HG03469 (cell line): ENCODE results near the gene IGFLR1.
"Not testable (repeated sequence)": the region's sequence is repeated elsewhere in the genome, so short reads cannot be mapped to it uniquely, and the experiment has no call there.

Source experiments
- ATAC-seq: cut with Tn5 transposase; IDR thresholded peaks from one replicate; pipeline ENCODE4 v1.9.1; 2021; ENCODE audit warnings: mild to moderate bottlenecking, moderate library complexity, moderate number of reproducible peaks; ENCODE audit not compliant: unreplicated experiment

Gene IGFLR1

GRCh38 chr19:35712567-35713505 lies 29.4 kb downstream of the IGFLR1 start:
- no peak for ATAC-seq

- ATAC-seq = peak; percentile 24
These were observed 31.2 kb downstream of the IGFLR1 start for GRCh38 chr19:35710784-35711723.

GRCh38 chr19:35708391-35708790 lies 33.9 kb downstream of the IGFLR1 start:
- ATAC-seq = no peak

- ATAC-seq = no peak
These were observed 38.0 kb downstream of the IGFLR1 start, which contains the start of gene ZBTB32 for GRCh38 chr19:35704218-35704617. Gene ZBTB32, plus strand, starts transcription at chr19:35704558. Its CDS starts 10,069 bp downstream, at chr19:35714627.

- no peak for ATAC-seq
These were observed 38.9 kb downstream of the IGFLR1 start for GRCh38 chr19:35703343-35703742.

- ATAC-seq = peak; percentile 90
These were observed 39.8 kb downstream of the IGFLR1 start for GRCh38 chr19:35702223-35703012.

- no peak for ATAC-seq
These were observed 45.4 kb downstream of the IGFLR1 start for GRCh38 chr19:35696835-35697234.

GRCh38 chr19:35695895-35696422 lies 46.3 kb downstream of the IGFLR1 start:
- no peak for ATAC-seq

- no peak for ATAC-seq
These were observed 48.2 kb downstream of the IGFLR1 start for GRCh38 chr19:35693835-35694599.

GRCh38 chr19:35693422-35693821 lies 48.8 kb downstream of the IGFLR1 start:
- ATAC-seq = no peak

GRCh38 chr19:35692010-35692409 lies 50.2 kb downstream of the IGFLR1 start:
- no peak for ATAC-seq

- not testable (repeated sequence) for ATAC-seq
These were observed 51.1 kb downstream of the IGFLR1 start for GRCh38 chr19:35691106-35691505.

- no peak for ATAC-seq
These were observed 52.4 kb downstream of the IGFLR1 start for GRCh38 chr19:35689836-35690235.
